Cardiac muscle cell (in vitro differentiated cells and primary cell): Measurements from ENCODE around the gene GNPTAB. TPM values are rescaled to one million over a fixed set of nuclear protein-coding genes. Genes with fewer than 3 reads are reported as not detected.
"Not testable (repeated sequence)": the region's sequence is repeated elsewhere in the genome, so short reads cannot be mapped to it uniquely, and the experiment has no call there.

Experiments
- DNase-seq, 2 donors: peaks; one replicate each; pipeline versions ENCODE4 v3.0.0 to v3.0.0-alpha.2; 2010 to 2017; ENCODE audit warnings: low read depth in 1 of 2, low spot score in 1 of 2
- H3K27ac ChIP-seq: fragments of 200-600 bp; sonication (generic); 2 replicates; pipeline ENCODE4 v1.5.1; 2016
- H3K27me3 ChIP-seq: fragments of 200-600 bp; sonication (generic); 2 replicates; pipeline ENCODE4 v1.6.0; 2016; ENCODE audit warnings: control low read depth
- H3K36me3 ChIP-seq: fragments of 200-600 bp; sonication (generic); 2 replicates; pipeline ENCODE4 v1.5.1; 2016; ENCODE audit warnings: control low read depth
- H3K4me1 ChIP-seq: fragments of 200-600 bp; sonication (generic); 2 replicates; pipeline ENCODE4 v1.8.1; 2017; ENCODE audit warnings: low read depth, mild to moderate bottlenecking, mixed run types
- H3K4me3 ChIP-seq: fragments of 200-600 bp; sonication (generic); 2 replicates; pipeline ENCODE4 v1.5.1; 2016; ENCODE audit warnings: mild to moderate bottlenecking
- H3K9me3 ChIP-seq: fragments of 200-600 bp; sonication (generic); 2 replicates; pipeline ENCODE4 v1.5.1; 2017; ENCODE audit warnings: low read depth, mild to moderate bottlenecking, control low read depth
- polyA plus RNA-seq: library from polyadenylated mRNA; unstranded; fragments of >200 nt; fragmentation: Nextera tagmentation; extraction: Ambion mirVana; gene quantifications from 2 replicates; pipeline ENCODE4 v1.2.1, GENCODE V29; 2016
- total RNA-seq: library from RNA; depleted of rRNA; stranded (reverse); fragments of >200 nt; gene quantifications from 2 replicates; pipeline ENCODE4 v1.2.3, GENCODE V29; 2016
- TF ChIP-seq, protein P1 (sequence below): IDR thresholded peaks from 2 replicates; pipeline ENCODE4 v1.5.1; 2012; ENCODE audit warnings: low read depth, mild to moderate bottlenecking, low read length

GNPTAB gene
- total and polyA plus RNA-seq, 2 experiments from 2014 or later = 4.0 to 6.2 TPM

DNA sequence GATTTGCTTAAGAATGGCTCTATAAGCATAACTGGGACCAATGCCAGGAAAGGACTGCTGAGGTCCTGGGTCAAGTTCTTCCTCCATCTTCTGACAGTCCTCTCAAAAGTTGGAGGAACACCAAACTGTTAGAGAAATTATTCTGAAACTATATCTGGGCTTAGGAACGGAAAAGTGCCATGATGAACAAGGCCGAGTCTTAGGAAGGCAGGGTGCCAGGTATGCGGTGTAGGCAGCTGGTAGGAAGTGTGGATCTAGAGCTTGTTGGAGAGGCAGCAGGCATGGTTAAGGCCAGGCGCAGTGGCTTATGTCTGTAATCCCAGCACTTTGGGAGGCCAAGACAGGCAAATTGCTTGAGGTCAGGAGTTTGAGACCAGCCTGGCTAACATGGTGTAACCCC is 7.7 kb downstream of the GNPTAB start:
- Histone ChIP-seq H3K9me3 (no peaks in the 10 kb centered on the region), H3K27me3 (no peaks in the 10 kb centered on the region), H3K36me3 (no peaks in the 10 kb centered on the region), H3K4me1 (no peaks in the 10 kb centered on the region), H3K4me3 (no peak overlapping the region), H3K27ac (no peak overlapping the region)
- no peak for DNase-seq
- TF ChIP-seq, protein P1, sequence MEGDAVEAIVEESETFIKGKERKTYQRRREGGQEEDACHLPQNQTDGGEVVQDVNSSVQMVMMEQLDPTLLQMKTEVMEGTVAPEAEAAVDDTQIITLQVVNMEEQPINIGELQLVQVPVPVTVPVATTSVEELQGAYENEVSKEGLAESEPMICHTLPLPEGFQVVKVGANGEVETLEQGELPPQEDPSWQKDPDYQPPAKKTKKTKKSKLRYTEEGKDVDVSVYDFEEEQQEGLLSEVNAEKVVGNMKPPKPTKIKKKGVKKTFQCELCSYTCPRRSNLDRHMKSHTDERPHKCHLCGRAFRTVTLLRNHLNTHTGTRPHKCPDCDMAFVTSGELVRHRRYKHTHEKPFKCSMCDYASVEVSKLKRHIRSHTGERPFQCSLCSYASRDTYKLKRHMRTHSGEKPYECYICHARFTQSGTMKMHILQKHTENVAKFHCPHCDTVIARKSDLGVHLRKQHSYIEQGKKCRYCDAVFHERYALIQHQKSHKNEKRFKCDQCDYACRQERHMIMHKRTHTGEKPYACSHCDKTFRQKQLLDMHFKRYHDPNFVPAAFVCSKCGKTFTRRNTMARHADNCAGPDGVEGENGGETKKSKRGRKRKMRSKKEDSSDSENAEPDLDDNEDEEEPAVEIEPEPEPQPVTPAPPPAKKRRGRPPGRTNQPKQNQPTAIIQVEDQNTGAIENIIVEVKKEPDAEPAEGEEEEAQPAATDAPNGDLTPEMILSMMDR = no peak

DNA sequence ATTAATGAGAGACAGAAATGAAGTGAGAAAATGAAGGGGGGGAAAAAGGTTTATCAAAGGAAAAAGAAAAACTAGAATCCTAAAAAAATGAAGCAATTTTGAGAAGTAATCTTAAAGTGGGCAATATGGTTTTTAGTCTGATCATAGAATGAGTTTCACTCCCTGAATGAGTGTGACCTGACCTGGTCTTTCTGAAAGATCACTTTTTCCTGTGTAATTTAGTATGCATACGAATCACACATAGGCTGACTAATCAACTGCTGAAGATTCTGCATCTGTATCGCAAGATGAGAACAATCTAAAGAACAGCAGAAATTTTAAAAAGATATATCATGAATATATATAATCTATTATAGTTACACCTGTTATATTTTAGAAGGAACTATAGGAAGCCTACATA is 11.3 kb downstream of the GNPTAB start:
- no peaks in the 10 kb centered on the region for H3K9me3 ChIP-seq
- no peak overlapping the region for H3K27ac ChIP-seq
- H3K36me3 ChIP-seq = no peaks in the 10 kb centered on the region
- H3K4me3 ChIP-seq = no peak overlapping the region
- DNase-seq = no peak
- H3K27me3 ChIP-seq = no peaks in the 10 kb centered on the region
- TF ChIP-seq, protein P1 = no peak
- H3K4me1 ChIP-seq = no peaks in the 10 kb centered on the region

DNA sequence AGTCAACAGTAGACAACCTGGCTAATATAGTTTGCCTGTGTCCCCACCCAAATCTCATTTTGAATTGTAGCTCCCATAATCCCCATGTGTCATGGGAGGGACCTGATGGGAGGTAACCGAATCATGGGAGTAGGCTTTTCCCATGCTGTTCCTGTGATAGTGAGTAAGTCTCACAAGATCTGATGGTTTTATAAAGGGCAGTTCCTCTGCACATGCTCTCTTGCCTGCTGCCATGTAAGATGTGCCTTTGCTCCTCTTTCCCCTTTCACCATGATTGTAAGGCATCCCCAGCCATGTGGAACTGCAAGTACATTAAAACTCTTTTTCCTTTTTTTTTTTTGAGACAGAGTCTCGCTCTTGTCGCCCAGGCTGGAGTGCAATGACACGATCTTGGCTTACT is 12.1 kb downstream of the GNPTAB start:
- H3K27me3 ChIP-seq, DNase-seq, H3K9me3 ChIP-seq, H3K4me3 ChIP-seq, H3K4me1 ChIP-seq, H3K36me3 ChIP-seq, H3K27ac ChIP-seq: not testable (repeated sequence)

DNA sequence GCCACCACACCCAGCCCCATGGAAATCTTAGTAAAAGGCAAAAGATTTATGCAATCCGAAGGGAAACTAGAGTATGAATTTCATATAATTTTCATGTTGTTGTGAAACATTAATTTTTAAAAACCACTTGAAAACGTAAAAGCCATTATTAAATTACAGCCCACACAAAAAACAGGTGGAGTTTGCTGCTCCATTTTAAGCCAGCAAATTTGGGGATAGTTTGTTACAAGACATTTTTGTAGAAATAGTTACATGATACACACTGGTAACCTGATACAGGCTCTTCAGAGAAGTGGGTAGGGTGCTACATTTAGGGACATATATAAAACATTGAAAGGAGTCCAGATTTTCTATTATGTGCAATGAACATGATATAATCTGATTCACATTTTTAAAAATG is 17.6 kb downstream of the GNPTAB start:
- no peaks in the 10 kb centered on the region for H3K36me3 ChIP-seq
- H3K27ac ChIP-seq = no peak overlapping the region
- H3K4me3 ChIP-seq = no peak overlapping the region
- H3K27me3 ChIP-seq = no peaks in the 10 kb centered on the region
- H3K9me3 ChIP-seq = no peaks in the 10 kb centered on the region
- peaks cover 12% of the 10 kb centered on the region for H3K4me1 ChIP-seq
- no peak for DNase-seq
- TF ChIP-seq, protein P1 = no peak

DNA sequence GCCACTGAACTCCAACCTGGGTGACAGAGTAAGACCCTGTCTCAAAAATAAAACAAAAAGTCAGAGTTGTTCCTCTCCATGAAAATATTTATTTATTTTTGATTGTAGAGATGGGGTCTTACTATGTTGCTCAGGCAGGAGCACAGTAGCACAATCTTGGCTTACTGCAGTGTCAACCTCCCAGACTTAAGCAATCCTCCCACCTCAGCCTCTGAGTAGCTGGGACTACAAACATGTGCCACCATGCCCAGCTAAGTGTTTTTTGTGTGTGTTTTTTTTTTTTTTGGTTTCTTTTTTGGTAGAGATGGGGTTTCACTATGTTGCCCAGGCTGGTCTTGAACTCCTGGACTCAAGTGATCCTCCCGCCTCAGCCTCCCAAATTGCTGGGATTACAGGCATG is 18.0 kb downstream of the GNPTAB start:
- H3K9me3 ChIP-seq, H3K27me3 ChIP-seq, H3K4me3 ChIP-seq, DNase-seq, H3K36me3 ChIP-seq, H3K27ac ChIP-seq: not testable (repeated sequence)
- H3K4me1 ChIP-seq = peaks cover 12% of the 10 kb centered on the region

DNA sequence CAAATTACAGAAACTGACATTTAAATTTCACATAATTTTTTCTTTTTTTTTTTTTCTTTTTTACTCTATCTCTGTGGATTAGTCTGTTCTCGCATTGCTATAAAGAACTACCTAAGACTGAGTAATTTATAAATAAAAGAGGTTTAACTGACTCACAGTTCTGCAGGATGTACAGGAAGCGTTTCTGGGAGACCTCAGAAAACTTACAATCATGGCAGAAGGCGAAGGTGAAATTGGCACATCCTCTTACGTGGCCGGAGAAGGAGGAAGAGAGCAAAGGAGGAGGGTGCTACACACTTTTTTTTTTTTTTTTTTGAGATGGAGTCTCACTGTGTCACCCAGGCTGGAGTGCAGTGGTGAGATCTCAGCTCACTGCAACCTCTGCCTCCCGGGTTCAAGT is 19.4 kb downstream of the GNPTAB start:
- H3K27ac ChIP-seq, H3K9me3 ChIP-seq, H3K4me3 ChIP-seq, H3K36me3 ChIP-seq, H3K27me3 ChIP-seq, DNase-seq: not testable (repeated sequence)
- H3K4me1 ChIP-seq = peaks cover 12% of the 10 kb centered on the region

DNA sequence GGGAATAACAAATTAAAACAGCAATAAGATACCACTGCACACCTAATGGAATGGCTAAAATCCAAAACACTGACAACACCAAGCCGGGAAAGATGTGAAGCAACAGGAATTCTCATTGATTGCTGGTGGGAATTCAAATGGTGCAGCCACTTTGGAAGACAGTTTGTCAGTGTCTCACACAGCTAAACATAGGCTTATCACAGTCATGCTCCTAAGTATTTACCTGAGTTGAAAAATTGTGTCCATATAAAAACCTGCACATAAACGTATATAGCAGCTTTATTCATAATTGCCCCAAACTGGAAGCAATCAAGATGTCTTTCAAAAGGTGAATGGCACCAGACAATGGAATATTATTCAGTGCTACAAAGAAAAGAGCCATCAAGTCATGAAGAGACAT is 21.6 kb downstream of the GNPTAB start:
- Histone ChIP-seq H3K36me3 (no peaks in the 10 kb centered on the region), H3K27ac (no peak overlapping the region), H3K9me3 (no peaks in the 10 kb centered on the region), H3K4me1 (peaks cover 12% of the 10 kb centered on the region), H3K27me3 (no peaks in the 10 kb centered on the region), H3K4me3 (no peak overlapping the region)
- TF ChIP-seq, protein P1 = no peak
- DNase-seq = no peak
